Effector memory CD4-positive, alpha-beta T cell (primary cell): ENCODE measurements around the gene SYDE2.

Experiments
- DNase-seq, 3 donors: peaks; one replicate each; pipeline ENCODE4 v3.0.0-alpha.2; 2020
- H3K27ac ChIP-seq: 2 replicates; pipeline ENCODE4 v1.7.0; 2013; ENCODE audit warnings: mild to moderate bottlenecking, low read length, moderate library complexity; ENCODE audit not compliant: insufficient read depth, poor library complexity, severe bottlenecking
- H3K27me3 ChIP-seq: replicated peaks from 2 replicates; pipeline ENCODE4 v1.7.0; 2013; ENCODE audit warnings: mild to moderate bottlenecking, low read length; ENCODE audit not compliant: insufficient read depth, control insufficient read depth, poor library complexity, severe bottlenecking
- H3K36me3 ChIP-seq: 2 replicates; pipeline ENCODE4 v1.7.0; 2013; ENCODE audit warnings: mild to moderate bottlenecking, low read length, moderate library complexity; ENCODE audit not compliant: control insufficient read depth, insufficient read depth
- H3K4me1 ChIP-seq: 2 replicates; pipeline ENCODE4 v1.7.0; 2013; ENCODE audit warnings: low read length, mild to moderate bottlenecking; ENCODE audit not compliant: control insufficient read depth, insufficient read depth, poor library complexity, severe bottlenecking
- H3K4me3 ChIP-seq: 2 replicates; pipeline ENCODE4 v1.7.0; 2013; ENCODE audit warnings: low read length, low read depth, mild to moderate bottlenecking; ENCODE audit not compliant: insufficient read depth, poor library complexity, severe bottlenecking
- H3K9me3 ChIP-seq: 2 replicates; pipeline ENCODE4 v1.7.0; 2013; ENCODE audit warnings: mild to moderate bottlenecking, low read length, moderate library complexity; ENCODE audit not compliant: control insufficient read depth

The SYDE2 gene

DNA sequence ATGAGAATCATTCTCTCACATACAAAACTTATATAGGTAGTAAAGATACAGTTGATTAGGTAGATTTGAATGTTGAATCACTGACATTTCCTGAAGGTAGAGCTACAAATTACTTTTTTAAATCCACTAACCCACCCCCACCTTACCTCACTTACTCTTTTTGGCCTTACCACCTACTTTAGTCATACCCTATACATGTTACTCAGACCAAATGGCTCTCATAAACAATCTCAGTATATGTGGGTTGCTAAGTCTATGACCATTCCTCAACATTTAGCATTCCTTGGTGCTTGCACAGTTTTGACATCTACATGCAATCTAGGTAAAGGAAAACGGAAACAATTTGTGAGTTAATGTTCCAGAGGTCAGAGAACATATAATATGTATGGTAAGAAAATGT, 26.3 kb downstream of the SYDE2 start:
- Histone ChIP-seq H3K27me3 (no peaks in the 10 kb centered on the region), H3K27ac (no peak overlapping the region), H3K9me3 (no peaks in the 10 kb centered on the region), H3K4me3 (no peak overlapping the region), H3K36me3 (no peaks in the 10 kb centered on the region), H3K4me1 (no peaks in the 10 kb centered on the region)
- no peak for DNase-seq

- no peaks in the 10 kb centered on the region for H3K27me3 ChIP-seq
- H3K27ac ChIP-seq, result no peak overlapping the region
- H3K9me3 ChIP-seq, result no peaks in the 10 kb centered on the region
- H3K36me3 ChIP-seq, result no peaks in the 10 kb centered on the region
- no peak for DNase-seq
- H3K4me3 ChIP-seq, result no peak overlapping the region
- H3K4me1 ChIP-seq, result no peaks in the 10 kb centered on the region
These were observed 28.0 kb downstream of the SYDE2 start for GRCh38 chr1:85172684-85173337.

DNA sequence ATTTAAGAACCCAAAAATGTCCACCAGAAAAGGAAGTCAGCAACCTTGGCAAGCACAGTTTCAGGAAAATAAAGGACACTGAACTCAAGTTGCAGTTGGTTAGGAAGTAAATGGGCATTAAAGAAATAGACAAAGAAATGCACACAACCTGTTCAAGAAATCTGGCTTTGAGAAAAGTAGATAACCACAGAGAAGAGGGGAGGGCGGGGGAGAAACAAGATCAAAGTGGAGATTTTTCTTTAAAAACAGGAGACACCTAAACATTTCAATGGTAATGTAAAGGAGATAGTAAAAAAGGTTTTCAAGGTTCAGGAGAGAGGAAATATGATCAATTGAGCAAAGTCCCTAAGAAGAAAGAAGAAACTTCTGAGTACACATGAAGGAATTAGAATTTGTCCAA, 29.1 kb downstream of the SYDE2 start:
- no peak overlapping the region for H3K4me3 ChIP-seq
- H3K4me1 ChIP-seq, result no peaks in the 10 kb centered on the region
- no peak for DNase-seq
- H3K27me3 ChIP-seq, result no peaks in the 10 kb centered on the region
- H3K36me3 ChIP-seq, result no peaks in the 10 kb centered on the region
- no peak overlapping the region for H3K27ac ChIP-seq
- H3K9me3 ChIP-seq, result no peaks in the 10 kb centered on the region

GRCh38 chr1:85168884-85169283, 31.9 kb downstream of the SYDE2 start:
- Histone ChIP-seq H3K9me3 (no peaks in the 10 kb centered on the region), H3K36me3 (no peaks in the 10 kb centered on the region), H3K27ac (no peak overlapping the region), H3K27me3 (no peaks in the 10 kb centered on the region), H3K4me3 (no peak overlapping the region), H3K4me1 (no peaks in the 10 kb centered on the region)
- DNase-seq, result no peak

DNA sequence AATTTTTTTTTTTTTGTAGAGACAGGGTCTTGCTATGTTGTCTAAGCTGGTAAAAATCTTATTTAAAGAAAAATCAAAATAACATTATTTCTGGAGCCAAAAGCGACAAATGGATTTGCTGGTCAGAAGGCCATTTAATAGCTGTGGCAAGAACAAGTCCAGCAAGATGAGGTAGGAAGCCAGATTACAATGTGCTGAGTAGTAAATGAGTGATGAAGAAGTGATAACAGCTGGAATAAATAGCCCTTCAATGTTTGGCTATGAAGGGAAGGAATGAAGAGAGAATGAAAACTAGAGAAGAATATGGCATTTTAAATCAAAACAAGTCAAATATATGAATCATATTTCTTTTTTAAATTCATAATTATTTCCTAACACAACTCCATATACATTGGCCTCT, 34.5 kb downstream of the SYDE2 start:
- no peaks in the 10 kb centered on the region for H3K27me3 ChIP-seq

GRCh38 chr1:85158910-85159309, 41.9 kb downstream of the SYDE2 start:
- H3K4me1 ChIP-seq, result no peaks in the 10 kb centered on the region
- no peak overlapping the region for H3K4me3 ChIP-seq
- DNase-seq, result no peak
- no peaks in the 10 kb centered on the region for H3K27me3 ChIP-seq
- H3K36me3 ChIP-seq, result no peaks in the 10 kb centered on the region
- H3K27ac ChIP-seq, result no peak overlapping the region
- H3K9me3 ChIP-seq, result no peaks in the 10 kb centered on the region

More for the DNA sequence above, 34.5 kb downstream of the SYDE2 start:
- DNase-seq, result no peak
- Histone ChIP-seq H3K27ac (no peak overlapping the region), H3K4me1 (no peaks in the 10 kb centered on the region), H3K9me3 (no peaks in the 10 kb centered on the region), H3K36me3 (no peaks in the 10 kb centered on the region), H3K4me3 (no peak overlapping the region)

GRCh38 chr1:85157436-85157835, 43.4 kb downstream of the SYDE2 start:
- no peak overlapping the region for H3K4me3 ChIP-seq
- no peak overlapping the region for H3K27ac ChIP-seq
- no peaks in the 10 kb centered on the region for H3K27me3 ChIP-seq
- H3K9me3 ChIP-seq, result no peaks in the 10 kb centered on the region
- no peak for DNase-seq
- no peaks in the 10 kb centered on the region for H3K4me1 ChIP-seq
- H3K36me3 ChIP-seq, result no peaks in the 10 kb centered on the region

GRCh38 chr1:85153149-85153891, 47.5 kb downstream of the SYDE2 start:
- DNase-seq, result no peak
- no peaks in the 10 kb centered on the region for H3K36me3 ChIP-seq
- no peaks in the 10 kb centered on the region for H3K9me3 ChIP-seq
- no peaks in the 10 kb centered on the region for H3K4me1 ChIP-seq
- no peak overlapping the region for H3K27ac ChIP-seq
- no peaks in the 10 kb centered on the region for H3K27me3 ChIP-seq
- H3K4me3 ChIP-seq, result no peak overlapping the region

DNA sequence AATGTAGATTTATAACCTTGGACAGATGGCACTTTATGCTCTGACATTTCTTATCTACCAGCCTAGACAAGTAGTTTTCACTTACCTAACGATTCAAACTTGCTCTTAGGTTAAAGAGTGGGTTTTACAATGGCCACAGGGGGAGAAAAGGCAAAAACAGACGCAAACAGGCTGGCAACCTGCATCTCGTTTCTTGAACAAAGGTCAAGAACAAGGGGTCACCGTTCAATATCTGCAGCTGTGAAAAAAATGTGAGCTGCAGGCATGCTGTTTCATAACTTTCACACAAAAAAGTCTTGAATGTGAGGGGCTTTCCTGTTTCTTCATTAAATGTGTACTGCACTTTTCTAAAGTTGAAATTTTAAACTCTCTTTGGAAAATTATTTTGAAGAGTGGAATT, 49.4 kb downstream of the SYDE2 start:
- no peak for DNase-seq
- H3K4me3 ChIP-seq, result no peak overlapping the region
- no peaks in the 10 kb centered on the region for H3K27me3 ChIP-seq
- H3K36me3 ChIP-seq, result no peaks in the 10 kb centered on the region
- no peaks in the 10 kb centered on the region for H3K9me3 ChIP-seq
- no peaks in the 10 kb centered on the region for H3K4me1 ChIP-seq
- no peak overlapping the region for H3K27ac ChIP-seq

DNA sequence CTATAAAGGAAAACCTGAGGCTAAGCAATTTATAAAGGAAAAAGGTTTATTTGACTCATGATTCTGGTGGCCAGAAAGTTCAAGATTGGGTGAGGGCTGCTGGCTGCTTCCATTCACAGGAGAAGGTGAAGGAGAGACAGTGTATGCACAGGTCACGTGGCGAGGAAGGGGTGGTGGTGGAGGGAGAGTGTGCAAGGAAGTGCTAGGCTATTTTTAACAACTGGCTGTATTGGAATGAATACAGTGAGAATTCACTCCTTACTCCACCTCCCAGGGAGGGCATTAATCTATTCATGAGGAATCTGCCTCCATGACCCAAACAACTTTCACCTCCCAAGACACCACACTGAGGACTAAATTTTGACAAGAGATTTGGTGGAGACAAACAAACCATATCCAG, 51.0 kb downstream of the SYDE2 start:
- no peak overlapping the region for H3K27ac ChIP-seq
- H3K27me3 ChIP-seq, result no peaks in the 10 kb centered on the region
- H3K36me3 ChIP-seq, result no peaks in the 10 kb centered on the region
- DNase-seq, result no peak
- no peak overlapping the region for H3K4me3 ChIP-seq
- no peaks in the 10 kb centered on the region for H3K4me1 ChIP-seq
- H3K9me3 ChIP-seq, result no peaks in the 10 kb centered on the region
